ENCODE data around the gene CRCP. TPM values are rescaled to one million over a fixed set of nuclear protein-coding genes. Genes with fewer than 3 reads are reported as not detected.
"Not testable (repeated sequence)": the region's sequence is repeated elsewhere in the genome, so short reads cannot be mapped to it uniquely, and the experiment has no call there.

The CRCP gene
- polyA plus RNA-seq (2013, experiment 1 of 2; ENCODE audit: insufficient read length), result 19.3 TPM
- 19.0 TPM for polyA plus RNA-seq (2013, experiment 2 of 2; ENCODE audit: insufficient read length)

GRCh38 chr7:66114743-66115649, at the start of gene CRCP:
Gene CRCP (plus strand): TSS chr7:66114847. CDS start chr7:66114963, 116 bp downstream.
- peak; percentile 77 for DNase-seq

DNA sequence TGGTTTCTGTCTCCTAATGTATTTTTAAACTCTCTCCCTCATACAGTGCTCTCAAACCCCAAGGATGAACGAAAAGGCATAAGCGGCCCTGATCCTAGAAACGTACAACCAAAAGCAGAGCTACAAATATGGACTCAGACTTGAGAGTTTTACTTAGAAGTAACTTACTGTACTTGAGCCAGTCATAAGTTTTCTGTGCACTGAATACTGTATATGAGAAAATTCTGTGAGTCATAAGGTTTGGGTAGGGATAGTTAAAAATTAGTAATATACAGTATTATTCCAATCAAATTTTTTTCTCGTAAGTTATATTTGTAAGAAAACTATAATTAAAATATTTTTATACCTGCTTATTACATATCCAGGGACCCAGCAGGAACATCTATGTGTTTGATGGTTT, 44.9 kb upstream of the CRCP start:
- no peak for DNase-seq

GRCh38 chr7:66070222-66070621, 44.4 kb upstream of the CRCP start:
- DNase-seq, result no peak

DNA sequence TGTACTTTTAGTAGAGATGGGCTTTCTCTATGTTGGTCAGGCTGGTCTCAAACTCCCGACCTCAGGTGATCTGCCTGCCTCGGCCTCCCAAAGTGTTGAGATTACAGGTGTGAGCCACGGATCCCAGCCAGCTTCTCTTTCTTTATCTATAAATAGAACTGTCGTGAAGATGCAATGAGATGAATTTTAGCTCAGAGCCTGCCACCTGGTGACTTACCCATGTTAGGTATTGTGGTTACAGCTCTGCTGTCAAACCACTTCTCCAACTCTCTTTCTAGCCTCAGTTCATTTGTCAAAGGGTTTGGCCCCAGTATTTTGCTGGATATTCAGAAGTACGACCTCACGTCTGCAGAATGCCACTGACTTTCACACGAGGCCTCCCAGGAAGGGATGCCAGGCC, 42.4 kb upstream of the CRCP start:
- DNase-seq, result not testable (repeated sequence)

GRCh38 chr7:66075590-66076461, 38.8 kb upstream of the CRCP start, which contains the start of gene ASL:
Gene ASL (plus strand): TSS chr7:66075819. CDS start chr7:66076082, 263 bp downstream.
- DNase-seq, result peak; percentile 91

GRCh38 chr7:66076462-66077329, 38.0 kb upstream of the CRCP start:
- no peak for DNase-seq

GRCh38 chr7:66078067-66078466, 36.6 kb upstream of the CRCP start:
- DNase-seq, result no peak

GRCh38 chr7:66082083-66082482, 32.6 kb upstream of the CRCP start:
- no peak for DNase-seq

DNA sequence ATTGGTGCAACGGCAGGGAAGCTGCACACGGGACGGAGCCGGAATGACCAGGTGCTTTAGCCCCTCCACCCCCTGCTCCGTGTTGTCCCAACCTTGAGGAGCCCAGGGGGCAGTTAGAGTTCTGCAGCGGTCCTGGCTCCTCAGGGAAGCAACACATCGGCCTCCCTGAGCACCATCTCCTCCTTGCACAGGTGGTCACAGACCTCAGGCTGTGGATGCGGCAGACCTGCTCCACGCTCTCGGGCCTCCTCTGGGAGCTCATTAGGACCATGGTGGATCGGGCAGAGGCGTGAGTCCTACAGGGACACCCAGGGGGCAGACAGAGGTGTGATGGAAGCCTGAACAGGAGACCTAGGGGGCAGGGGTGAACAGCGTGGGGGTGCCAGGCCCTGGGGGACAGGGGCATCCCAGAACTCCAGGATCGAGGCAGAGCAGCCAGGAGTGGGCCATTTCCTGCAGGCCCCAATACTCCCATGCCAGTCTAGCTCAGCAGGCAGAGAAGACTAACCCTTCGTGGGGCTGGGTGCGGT, 31.7 kb upstream of the CRCP start:
- DNase-seq, result no peak

DNA sequence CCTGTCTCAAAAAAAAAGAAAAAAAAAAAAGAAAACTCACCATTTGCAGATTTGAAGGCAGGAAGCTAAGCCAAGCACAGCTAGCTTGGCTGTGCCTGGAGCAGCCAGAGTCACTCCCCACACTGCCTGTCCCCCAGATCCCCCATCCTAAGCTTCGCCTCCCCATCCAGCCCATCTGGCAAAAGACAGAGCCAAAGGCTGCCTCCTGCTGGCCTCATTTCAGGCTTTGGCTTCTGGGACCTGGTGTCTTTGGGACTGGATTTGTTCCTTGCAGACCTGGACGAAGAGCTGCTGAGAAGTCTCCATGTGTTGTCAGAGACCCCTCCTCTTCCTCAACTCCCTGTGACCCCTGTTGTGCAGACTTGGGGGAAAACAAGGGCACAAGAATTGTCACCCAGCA, 31.0 kb upstream of the CRCP start:
- DNase-seq, result no peak

DNA sequence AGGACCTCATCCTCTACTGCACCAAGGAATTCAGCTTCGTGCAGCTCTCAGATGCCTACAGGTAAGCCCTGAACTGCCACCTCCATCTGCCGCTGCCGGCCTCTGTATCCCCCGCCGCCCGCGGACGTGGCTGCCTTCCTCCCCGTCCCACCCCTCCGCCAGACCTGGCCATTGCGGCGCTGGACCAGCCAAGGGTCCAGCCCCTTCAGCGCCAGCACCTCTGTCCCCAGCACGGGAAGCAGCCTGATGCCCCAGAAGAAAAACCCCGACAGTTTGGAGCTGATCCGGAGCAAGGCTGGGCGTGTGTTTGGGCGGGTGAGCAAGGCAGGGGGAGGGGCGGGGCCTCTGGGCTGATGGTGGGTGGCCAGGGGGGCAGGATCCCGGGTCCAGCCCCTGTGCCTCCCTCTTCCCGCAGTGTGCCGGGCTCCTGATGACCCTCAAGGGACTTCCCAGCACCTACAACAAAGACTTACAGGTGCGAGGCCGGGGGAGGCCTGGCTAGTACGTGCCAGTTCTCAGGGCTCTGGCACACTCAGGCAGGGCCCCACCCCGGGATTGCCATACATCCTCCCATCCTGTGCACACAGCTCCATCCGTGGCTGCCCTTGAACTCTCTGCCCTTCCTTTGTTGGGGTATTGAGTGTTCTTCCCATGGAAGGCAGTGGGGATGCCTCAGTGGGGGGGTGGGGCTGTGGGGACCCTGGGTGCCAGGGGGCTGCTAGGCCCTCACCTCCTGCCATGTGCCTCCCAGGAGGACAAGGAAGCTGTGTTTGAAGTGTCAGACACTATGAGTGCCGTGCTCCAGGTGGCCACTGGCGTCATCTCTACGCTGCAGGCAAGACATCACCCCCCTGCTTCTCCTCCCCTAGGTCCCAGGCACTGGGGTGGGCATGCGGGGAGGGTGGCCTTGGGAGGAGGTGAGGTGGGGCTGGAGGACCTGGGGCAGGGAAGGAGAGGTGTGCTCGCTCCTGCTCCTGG, 25.5 kb upstream of the CRCP start:
- DNase-seq, result no peak

GRCh38 chr7:66092654-66093053, 22.0 kb upstream of the CRCP start:
- no peak for DNase-seq

- DNase-seq, result no peak
Observed at GRCh38 chr7:66095010-66095409, 19.6 kb upstream of the CRCP start.

DNA sequence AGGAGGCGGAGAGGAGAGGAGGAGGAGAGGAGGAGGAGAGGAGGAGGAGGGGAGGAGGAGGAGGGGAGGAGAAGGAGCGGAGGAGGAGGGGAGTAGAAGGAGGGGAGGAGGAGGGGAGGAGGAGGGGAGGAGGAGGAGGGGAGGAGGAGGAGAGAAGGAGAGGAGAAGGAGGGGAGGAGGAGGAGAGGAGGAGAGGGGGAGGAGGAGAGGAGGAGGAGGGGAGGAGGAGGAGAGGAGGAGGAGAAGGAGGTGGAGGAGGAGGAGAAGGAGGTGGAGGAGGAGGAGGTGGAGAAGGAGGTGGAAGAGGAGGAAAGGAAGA, 15.5 kb upstream of the CRCP start:
- peak; percentile 48 for DNase-seq

- DNase-seq, result peak; percentile 88
Observed at GRCh38 chr7:66099551-66100407, 14.9 kb upstream of the CRCP start.

DNA sequence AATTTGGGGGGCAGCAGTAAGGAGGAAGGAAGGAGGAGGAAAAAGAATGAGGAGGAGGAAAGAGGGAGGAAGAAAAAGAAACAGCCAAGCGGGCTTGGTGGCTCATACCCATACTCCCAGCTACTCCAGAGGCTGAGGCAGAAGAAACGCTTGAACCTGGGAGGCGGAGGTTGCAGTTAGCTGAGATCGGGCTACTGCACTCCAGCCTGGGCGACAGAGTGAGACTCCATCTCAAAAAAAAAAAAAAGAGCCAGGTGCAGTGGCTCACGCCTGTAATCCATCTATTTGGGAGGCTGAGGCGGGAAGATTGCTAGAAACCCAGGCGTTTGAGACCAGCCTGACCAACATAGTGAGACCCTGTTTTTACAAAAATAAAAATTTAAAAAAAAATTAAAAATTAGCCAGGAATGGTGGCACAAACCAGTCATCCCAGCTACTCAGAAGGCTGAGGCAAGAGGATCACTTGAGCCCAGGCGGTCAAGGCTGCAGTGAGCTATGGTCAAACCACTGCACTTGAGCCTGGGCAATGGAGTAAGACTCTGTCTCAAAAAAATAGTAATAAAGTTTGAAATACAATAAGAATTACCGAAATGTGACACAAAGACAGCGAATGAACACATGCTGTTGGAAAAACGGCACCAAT, 14.1 kb upstream of the CRCP start:
- no peak for DNase-seq

DNA sequence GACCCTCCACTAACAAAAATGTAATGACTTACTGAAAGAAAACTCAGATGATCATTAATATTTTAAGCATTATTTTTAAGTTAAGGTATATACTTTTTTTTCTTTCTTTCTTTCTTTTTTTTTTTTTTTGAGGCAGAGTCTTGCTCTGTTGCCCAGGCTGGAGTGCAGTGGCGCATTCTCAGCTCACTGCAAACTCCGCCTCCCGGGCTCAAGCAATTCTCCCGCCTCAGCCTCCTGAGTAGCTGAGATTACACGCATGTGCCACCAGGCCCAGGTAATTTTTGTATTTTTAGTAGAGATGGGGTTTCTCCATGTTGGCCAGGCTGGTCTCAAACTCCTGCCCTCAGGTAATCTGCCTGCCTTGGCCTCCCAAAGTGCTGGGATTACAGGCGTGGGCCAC, 12.5 kb upstream of the CRCP start:
- not testable (repeated sequence) for DNase-seq

GRCh38 chr7:66103994-66104393, 10.7 kb upstream of the CRCP start:
- not testable (repeated sequence) for DNase-seq

- DNase-seq, result no peak
Observed at GRCh38 chr7:66105263-66105748, 9.3 kb upstream of the CRCP start.
